Measurements from ENCODE around the gene LHFPL2. TPM values are rescaled to one million over a fixed set of nuclear protein-coding genes. Genes with fewer than 3 reads are reported as not detected.
"Not testable (repeated sequence)": the region's sequence is repeated elsewhere in the genome, so short reads cannot be mapped to it uniquely, and the experiment has no call there.

The LHFPL2 gene
- total RNA-seq (1 to 10 TPM; 2.7 TPM), polyA plus RNA-seq (under 1 TPM; 0.25 to 0.40 TPM)

GRCh38 chr5:78648359-78649210 lies at the start of gene LHFPL2:
Gene LHFPL2, minus strand, starts transcription at chr5:78648772. Its CDS starts 138,559 bp downstream, at chr5:78510213.
- no peaks in the 10 kb centered on the region for H3K36me3 ChIP-seq (ENCODE audit: insufficient read depth, low read length)
- DNase-seq, result peak in 2 of 5 donors; percentile 5 to 9
- H3K4me3 Mint-ChIP-seq, result peak within 1 kb of the TSS; percentile 69 to 86 (median 80)
- ChIA-PET CTCF (ENCODE audit: partially characterized antibody) (no interaction called here), POLR2A (ENCODE audit: partially characterized antibody) (no interaction called here)
- H3K27ac ChIP-seq (ENCODE audit: low read depth, low read length), result no peak within 1 kb of the TSS
- peaks cover 0 to 6% (median 0%) of the 10 kb centered on the region in 8 donors for H3K9me3 Mint-ChIP-seq
- H3K4me1 ChIP-seq (ENCODE audit: insufficient read depth, low read length), result peaks cover 15% of the 10 kb centered on the region
- no peaks in the 10 kb centered on the region for H3K9me3 ChIP-seq (ENCODE audit: control insufficient read depth in 1 of 2, low read length in 2 of 2)
- H3K27me3 ChIP-seq (ENCODE audit: insufficient read depth, low read length), result peaks cover 28% of the 10 kb centered on the region
- H3K4me3 ChIP-seq (ENCODE audit: low read length in 2 of 2), result no peak within 1 kb of the TSS
- intact Hi-C loops (cut with micrococcal nuclease), result no loop called here
- peaks cover 8 to 18% (median 8%) of the 10 kb centered on the region in 4 donors for H3K4me1 Mint-ChIP-seq
- no peak within 1 kb of the TSS for H3K27ac Mint-ChIP-seq
- H3K36me3 Mint-ChIP-seq, result peaks cover 0 to 3% of the 10 kb centered on the region in 2 donors
- peaks cover 41 to 46% of the 10 kb centered on the region in 2 donors for H3K27me3 Mint-ChIP-seq

GRCh38 chr5:78696637-78697036 lies 48.1 kb upstream of the LHFPL2 start:
- Mint-ChIP-seq H3K27me3 (peaks cover 1 to 2% of the 10 kb centered on the region in 2 donors), H3K9me3 (peaks cover 0 to 8% (median 3%) of the 10 kb centered on the region in 8 donors), H3K36me3 (no peaks in the 10 kb centered on the region), H3K4me3 (no peak overlapping the region), H3K27ac (no peak overlapping the region), H3K4me1 (no peaks in the 10 kb centered on the region)
- ChIA-PET CTCF (ENCODE audit: partially characterized antibody) (no interaction called here), POLR2A (ENCODE audit: partially characterized antibody) (no interaction called here)
- Histone ChIP-seq H3K27me3 (ENCODE audit: insufficient read depth, low read length) (no peaks in the 10 kb centered on the region), H3K27ac (ENCODE audit: low read depth, low read length) (no peak overlapping the region), H3K4me3 (ENCODE audit: low read length in 2 of 2) (no peak overlapping the region), H3K9me3 (ENCODE audit: control insufficient read depth in 1 of 2, low read length in 2 of 2) (no peaks in the 10 kb centered on the region), H3K4me1 (ENCODE audit: insufficient read depth, low read length) (no peaks in the 10 kb centered on the region), H3K36me3 (ENCODE audit: insufficient read depth, low read length) (no peaks in the 10 kb centered on the region)
- no peak for DNase-seq
- intact Hi-C loops (cut with micrococcal nuclease), result no loop called here

- H3K9me3 Mint-ChIP-seq; H3K27me3 ChIP-seq (ENCODE audit: insufficient read depth, low read length); POLR2A ChIA-PET (ENCODE audit: partially characterized antibody); CTCF ChIA-PET (ENCODE audit: partially characterized antibody); H3K27ac Mint-ChIP-seq; H3K36me3 Mint-ChIP-seq; H3K27me3 Mint-ChIP-seq; H3K27ac ChIP-seq (ENCODE audit: low read depth, low read length); H3K36me3 ChIP-seq (ENCODE audit: insufficient read depth, low read length); intact Hi-C loops (cut with micrococcal nuclease); H3K4me3 ChIP-seq (ENCODE audit: low read length in 2 of 2); H3K4me3 Mint-ChIP-seq; DNase-seq; H3K4me1 ChIP-seq (ENCODE audit: insufficient read depth, low read length); H3K9me3 ChIP-seq (ENCODE audit: control insufficient read depth in 1 of 2, low read length in 2 of 2); H3K4me1 Mint-ChIP-seq: not testable (repeated sequence)
These were observed 47.5 kb upstream of the LHFPL2 start for GRCh38 chr5:78696052-78696451.

GRCh38 chr5:78693339-78693738 lies 44.8 kb upstream of the LHFPL2 start:
- H3K27me3 Mint-ChIP-seq, result peaks cover 5 to 7% of the 10 kb centered on the region in 2 donors
- POLR2A ChIA-PET (ENCODE audit: partially characterized antibody), result no interaction called here
- Histone ChIP-seq H3K9me3 (ENCODE audit: control insufficient read depth in 1 of 2, low read length in 2 of 2) (no peaks in the 10 kb centered on the region), H3K36me3 (ENCODE audit: insufficient read depth, low read length) (no peaks in the 10 kb centered on the region), H3K4me3 (ENCODE audit: low read length in 2 of 2) (no peak overlapping the region), H3K4me1 (ENCODE audit: insufficient read depth, low read length) (no peaks in the 10 kb centered on the region), H3K27ac (ENCODE audit: low read depth, low read length) (no peak overlapping the region), H3K27me3 (ENCODE audit: insufficient read depth, low read length) (no peaks in the 10 kb centered on the region)
- intact Hi-C loops (cut with micrococcal nuclease), result no loop called here
- no peak for DNase-seq
- CTCF ChIA-PET (ENCODE audit: partially characterized antibody), result no interaction called here
- no peak overlapping the region for H3K4me3 Mint-ChIP-seq
- H3K36me3 Mint-ChIP-seq, result no peaks in the 10 kb centered on the region
- peaks cover 0 to 8% (median 3%) of the 10 kb centered on the region in 8 donors for H3K9me3 Mint-ChIP-seq
- H3K4me1 Mint-ChIP-seq, result no peaks in the 10 kb centered on the region
- H3K27ac Mint-ChIP-seq, result no peak overlapping the region

GRCh38 chr5:78691084-78691960 lies 42.8 kb upstream of the LHFPL2 start:
- H3K4me3 Mint-ChIP-seq, result no peak overlapping the region
- no peaks in the 10 kb centered on the region for H3K36me3 Mint-ChIP-seq
- H3K36me3 ChIP-seq (ENCODE audit: insufficient read depth, low read length), result no peaks in the 10 kb centered on the region
- CTCF ChIA-PET (ENCODE audit: partially characterized antibody), result no interaction called here
- H3K27ac ChIP-seq (ENCODE audit: low read depth, low read length), result no peak overlapping the region
- H3K4me1 ChIP-seq (ENCODE audit: insufficient read depth, low read length), result no peaks in the 10 kb centered on the region
- peaks cover 0 to 8% (median 5%) of the 10 kb centered on the region in 8 donors for H3K9me3 Mint-ChIP-seq
- no peaks in the 10 kb centered on the region for H3K4me1 Mint-ChIP-seq
- DNase-seq, result no peak
- peaks cover 5 to 7% of the 10 kb centered on the region in 2 donors for H3K27me3 Mint-ChIP-seq
- H3K9me3 ChIP-seq (ENCODE audit: control insufficient read depth in 1 of 2, low read length in 2 of 2), result no peaks in the 10 kb centered on the region
- H3K27ac Mint-ChIP-seq, result no peak overlapping the region
- H3K27me3 ChIP-seq (ENCODE audit: insufficient read depth, low read length), result no peaks in the 10 kb centered on the region
- POLR2A ChIA-PET (ENCODE audit: partially characterized antibody), result no interaction called here
- H3K4me3 ChIP-seq (ENCODE audit: low read length in 2 of 2), result no peak overlapping the region
- intact Hi-C loops (cut with micrococcal nuclease), result no loop called here

GRCh38 chr5:78690253-78690972 lies 41.8 kb upstream of the LHFPL2 start:
- no peak overlapping the region for H3K27ac ChIP-seq (ENCODE audit: low read depth, low read length)
- no peak for DNase-seq
- H3K36me3 ChIP-seq (ENCODE audit: insufficient read depth, low read length), result no peaks in the 10 kb centered on the region
- no peak overlapping the region for H3K27ac Mint-ChIP-seq
- intact Hi-C loops (cut with micrococcal nuclease), result no loop called here
- H3K4me3 ChIP-seq (ENCODE audit: low read length in 2 of 2), result no peak overlapping the region
- ChIA-PET POLR2A (ENCODE audit: partially characterized antibody) (no interaction called here), CTCF (ENCODE audit: partially characterized antibody) (no interaction called here)
- H3K27me3 ChIP-seq (ENCODE audit: insufficient read depth, low read length), result no peaks in the 10 kb centered on the region
- H3K36me3 Mint-ChIP-seq, result no peaks in the 10 kb centered on the region
- no peaks in the 10 kb centered on the region for H3K9me3 ChIP-seq (ENCODE audit: control insufficient read depth in 1 of 2, low read length in 2 of 2)
- H3K4me3 Mint-ChIP-seq, result no peak overlapping the region
- H3K9me3 Mint-ChIP-seq, result peaks cover 0 to 12% (median 5%) of the 10 kb centered on the region in 8 donors
- peaks cover 5 to 7% of the 10 kb centered on the region in 2 donors for H3K27me3 Mint-ChIP-seq
- H3K4me1 Mint-ChIP-seq, result no peaks in the 10 kb centered on the region
- no peaks in the 10 kb centered on the region for H3K4me1 ChIP-seq (ENCODE audit: insufficient read depth, low read length)

Data from CD4-positive, alpha-beta memory T cell (primary cell).